ENCODE data around the gene PRPSAP2. TPM values are rescaled to one million over a fixed set of nuclear protein-coding genes. Genes with fewer than 3 reads are reported as not detected.
A peak's percentile ranks its signal among the peaks of the same experiment; 100 is the strongest.
"Not testable (repeated sequence)": the region's sequence is repeated elsewhere in the genome, so short reads cannot be mapped to it uniquely, and the experiment has no call there.

The PRPSAP2 gene
- total RNA-seq, result 48.8 to 53.9 TPM (median 51.4 TPM) in 3 replicates

GRCh38 chr17:18857864-18858566, at the start of gene PRPSAP2:
Gene PRPSAP2 (plus strand): TSS chr17:18858131. CDS start chr17:18865834, 7,703 bp downstream.
- peak within 1 kb of the TSS; percentile 59 for H3K27ac Mint-ChIP-seq
- H3K9me3 Mint-ChIP-seq, result no peaks in the 10 kb centered on the region
- peak; percentile 83 to 91 for DNase-seq (ENCODE audit: low spot score in 2 of 2, unreplicated experiment in 2 of 2)
- H3K27me3 Mint-ChIP-seq (ENCODE audit: low read depth), result no peaks in the 10 kb centered on the region
- no peaks in the 10 kb centered on the region for H3K36me3 Mint-ChIP-seq
- H3K4me1 Mint-ChIP-seq, result peaks cover 40% of the 10 kb centered on the region
- no peak for TF ChIP-seq CTCF (IDR thresholded peaks at IDR 0.05; ENCODE audit: unreplicated experiment)
- H3K4me3 Mint-ChIP-seq, result peak within 1 kb of the TSS; percentile 88

DNA sequence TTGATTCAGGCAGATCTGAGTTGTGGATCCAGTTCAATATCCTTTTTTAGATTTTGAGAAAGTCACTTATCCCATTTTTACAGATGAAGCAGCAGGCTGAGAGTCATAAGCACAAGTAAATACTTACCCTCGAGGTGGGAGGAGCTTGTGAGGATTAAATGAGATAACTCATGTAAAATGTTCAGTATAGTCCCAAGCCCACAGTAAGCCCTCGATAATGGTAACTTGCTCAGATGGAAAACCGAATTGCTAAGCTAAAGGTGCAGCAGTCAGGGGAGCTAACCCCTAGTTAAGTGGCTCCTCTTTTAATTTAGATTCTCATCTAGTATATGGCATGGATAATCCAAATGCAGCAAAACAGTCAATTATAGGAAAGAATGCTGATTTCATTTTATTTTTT, 42.0 kb upstream of the PRPSAP2 start:
- not testable (repeated sequence) for H3K4me3 Mint-ChIP-seq; H3K27ac Mint-ChIP-seq; DNase-seq (ENCODE audit: low spot score in 2 of 2, unreplicated experiment in 2 of 2); H3K27me3 Mint-ChIP-seq (ENCODE audit: low read depth); H3K4me1 Mint-ChIP-seq; H3K36me3 Mint-ChIP-seq; H3K9me3 Mint-ChIP-seq

GRCh38 chr17:18816489-18817371, 41.2 kb upstream of the PRPSAP2 start:
- not testable (repeated sequence) for H3K27ac Mint-ChIP-seq; H3K4me1 Mint-ChIP-seq; DNase-seq (ENCODE audit: low spot score in 2 of 2, unreplicated experiment in 2 of 2); H3K4me3 Mint-ChIP-seq; H3K9me3 Mint-ChIP-seq; H3K27me3 Mint-ChIP-seq (ENCODE audit: low read depth); H3K36me3 Mint-ChIP-seq
- TF ChIP-seq CTCF (IDR thresholded peaks at IDR 0.05; ENCODE audit: unreplicated experiment), result peak; percentile 56

DNA sequence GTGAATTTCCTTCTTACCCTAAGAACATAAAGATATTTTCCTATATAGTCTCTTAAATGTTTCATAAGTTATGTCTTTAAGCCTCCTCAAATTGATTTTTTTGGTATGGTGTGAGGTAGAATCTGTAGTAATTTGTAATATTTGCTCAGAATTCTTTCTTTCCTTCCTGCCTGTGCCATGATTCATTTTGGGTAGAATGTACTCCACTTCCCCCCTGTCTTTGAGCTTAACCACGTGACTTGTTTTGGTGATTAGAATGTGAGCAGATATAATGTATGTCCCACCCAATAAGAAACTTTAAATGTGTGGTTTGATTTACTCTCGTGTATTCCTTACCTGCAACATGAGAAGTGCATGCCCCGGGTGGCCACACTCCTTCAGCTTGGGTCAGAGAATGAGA, 36.5 kb upstream of the PRPSAP2 start:
- H3K27me3 Mint-ChIP-seq (ENCODE audit: low read depth); H3K36me3 Mint-ChIP-seq; H3K9me3 Mint-ChIP-seq; H3K4me3 Mint-ChIP-seq; DNase-seq (ENCODE audit: low spot score in 2 of 2, unreplicated experiment in 2 of 2); H3K4me1 Mint-ChIP-seq; H3K27ac Mint-ChIP-seq: not testable (repeated sequence)

GRCh38 chr17:18827613-18828012, 30.3 kb upstream of the PRPSAP2 start:
- H3K9me3 Mint-ChIP-seq, H3K36me3 Mint-ChIP-seq: not testable (repeated sequence)

GRCh38 chr17:18848501-18848900, 9.4 kb upstream of the PRPSAP2 start:
- Mint-ChIP-seq H3K9me3 (no peaks in the 10 kb centered on the region), H3K36me3 (no peaks in the 10 kb centered on the region), H3K4me1 (no peaks in the 10 kb centered on the region), H3K27ac (no peak overlapping the region), H3K27me3 (ENCODE audit: low read depth) (no peaks in the 10 kb centered on the region), H3K4me3 (no peak overlapping the region)
- TF ChIP-seq CTCF (IDR thresholded peaks at IDR 0.05; ENCODE audit: unreplicated experiment), result no peak
- no peak for DNase-seq (ENCODE audit: low spot score in 2 of 2, unreplicated experiment in 2 of 2)

More at GRCh38 chr17:18827613-18828012, 30.3 kb upstream of the PRPSAP2 start:
- DNase-seq (ENCODE audit: low spot score in 2 of 2, unreplicated experiment in 2 of 2); H3K4me3 Mint-ChIP-seq; H3K27me3 Mint-ChIP-seq (ENCODE audit: low read depth); H3K4me1 Mint-ChIP-seq; H3K27ac Mint-ChIP-seq: not testable (repeated sequence)

GRCh38 chr17:18850679-18851078, 7.3 kb upstream of the PRPSAP2 start:
- no peak overlapping the region for H3K4me3 Mint-ChIP-seq
- H3K27ac Mint-ChIP-seq, result no peak overlapping the region
- no peak for DNase-seq (ENCODE audit: low spot score in 2 of 2, unreplicated experiment in 2 of 2)
- no peaks in the 10 kb centered on the region for H3K36me3 Mint-ChIP-seq
- peaks cover 8% of the 10 kb centered on the region for H3K4me1 Mint-ChIP-seq
- no peaks in the 10 kb centered on the region for H3K9me3 Mint-ChIP-seq
- no peak for TF ChIP-seq CTCF (IDR thresholded peaks at IDR 0.05; ENCODE audit: unreplicated experiment)
- H3K27me3 Mint-ChIP-seq (ENCODE audit: low read depth), result no peaks in the 10 kb centered on the region
